GM18511 (cell line): ENCODE data around the gene STK17B.
"Not testable (repeated sequence)": the region's sequence is repeated elsewhere in the genome, so short reads cannot be mapped to it uniquely, and the experiment has no call there.

Experiments
- ATAC-seq: cut with Tn5 transposase; IDR thresholded peaks from one replicate; pipeline ENCODE4 v1.9.1; 2021; ENCODE audit warnings: mild to moderate bottlenecking, moderate library complexity; ENCODE audit not compliant: unreplicated experiment

The STK17B gene

GRCh38 chr2:196117214-196117705 lies 54.1 kb downstream of the STK17B start:
- no peak for ATAC-seq

DNA sequence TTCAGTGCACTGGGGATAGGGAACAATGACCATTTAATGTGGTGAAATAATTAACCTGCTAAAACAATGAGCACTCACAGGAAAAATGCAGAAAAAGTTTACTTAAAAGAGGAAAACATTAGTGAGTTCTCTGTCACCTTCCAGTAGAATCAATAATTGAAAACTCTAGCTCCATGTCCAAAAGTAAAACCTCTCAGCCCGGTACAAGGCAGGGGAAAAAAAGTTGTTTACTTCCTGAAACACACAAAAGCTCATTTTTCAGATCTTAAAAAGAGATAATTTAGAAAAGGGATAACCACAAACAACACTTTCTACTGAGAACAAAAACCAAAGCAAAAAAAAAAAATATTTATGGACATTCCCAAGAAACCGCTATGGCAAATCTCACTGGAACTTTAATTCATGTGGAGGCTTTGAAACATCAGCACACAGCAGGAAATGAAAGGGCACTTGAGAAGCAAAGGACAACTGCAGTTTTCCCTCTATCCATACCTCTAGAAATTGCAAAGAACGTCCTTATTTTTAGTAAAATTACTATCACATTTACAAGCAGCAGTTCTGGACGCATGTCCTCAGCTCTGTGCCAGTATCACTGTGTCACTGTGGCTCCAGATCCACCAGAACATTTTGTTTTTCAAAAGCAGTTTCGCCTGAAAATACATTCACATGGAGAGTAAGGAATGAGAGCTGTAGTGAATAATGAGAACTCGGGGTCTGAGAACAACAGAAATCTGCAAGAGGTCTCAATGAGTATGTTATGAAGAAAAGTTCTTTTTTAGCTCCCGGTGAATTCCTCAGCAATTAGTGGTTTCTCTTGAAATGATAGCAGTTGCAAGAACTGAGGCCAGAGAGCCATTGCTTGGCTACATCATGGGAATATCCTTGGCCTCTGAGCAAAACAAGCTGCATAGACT lies 58.1 kb downstream of the STK17B start:
- ATAC-seq, result no peak

GRCh38 chr2:196112418-196113034 lies 58.9 kb downstream of the STK17B start:
- ATAC-seq, result no peak

DNA sequence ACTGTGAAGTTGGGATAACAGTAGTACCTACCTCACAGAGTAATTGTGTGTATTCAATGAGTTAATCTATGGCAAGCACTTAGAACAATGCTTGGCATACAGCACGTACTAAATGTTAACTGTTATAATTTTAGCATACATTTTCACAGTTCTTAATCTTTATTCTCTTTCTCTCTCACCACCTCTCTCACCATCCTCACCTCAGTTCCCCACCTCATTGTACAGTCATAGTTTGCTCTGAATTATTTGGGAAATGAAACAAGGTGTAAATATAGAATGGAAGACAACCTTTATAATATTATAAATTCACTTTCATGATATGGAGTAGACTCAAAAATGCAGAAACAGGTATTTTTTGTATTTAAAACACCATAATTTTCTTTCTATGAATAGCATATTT lies 62.8 kb downstream of the STK17B start:
- no peak for ATAC-seq

DNA sequence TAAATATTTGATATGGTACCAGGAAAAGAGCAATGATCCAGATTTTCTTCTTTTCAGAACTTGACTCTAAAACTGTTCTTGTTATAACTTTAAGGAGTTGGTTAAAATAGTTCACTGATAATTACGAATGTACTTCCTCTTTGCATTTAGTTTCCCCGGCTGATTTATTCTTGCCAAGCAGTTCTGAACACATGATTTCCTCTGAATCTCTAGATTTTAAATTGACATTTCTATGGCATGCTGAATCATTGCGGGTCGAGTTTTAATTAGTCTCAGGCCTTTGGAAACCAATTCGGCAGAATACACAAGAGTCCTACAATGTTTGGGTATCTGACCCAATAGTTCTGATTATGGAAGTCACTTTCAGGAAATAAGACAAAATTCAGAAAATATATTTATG lies 65.4 kb downstream of the STK17B start:
- ATAC-seq, result no peak

DNA sequence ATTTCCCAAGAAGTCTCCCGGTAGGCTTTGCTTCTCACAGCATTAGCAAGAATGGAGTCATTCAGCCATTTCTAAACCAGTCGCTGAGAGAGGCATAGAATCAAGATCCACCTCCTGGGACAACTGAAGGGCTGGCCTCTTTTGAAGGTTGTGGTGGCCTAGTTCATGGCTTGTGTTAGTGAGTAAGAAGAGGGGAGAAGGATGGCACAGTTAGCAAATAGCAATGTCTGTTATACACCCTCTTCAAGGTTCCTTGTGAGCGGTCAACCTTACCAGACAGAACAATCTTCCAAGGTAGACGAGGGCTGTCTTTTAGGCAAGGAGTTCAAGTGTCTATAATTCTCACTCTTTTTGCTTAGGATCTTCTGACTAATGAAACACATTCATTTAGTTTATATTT lies 67.3 kb downstream of the STK17B start:
- ATAC-seq, result no peak

DNA sequence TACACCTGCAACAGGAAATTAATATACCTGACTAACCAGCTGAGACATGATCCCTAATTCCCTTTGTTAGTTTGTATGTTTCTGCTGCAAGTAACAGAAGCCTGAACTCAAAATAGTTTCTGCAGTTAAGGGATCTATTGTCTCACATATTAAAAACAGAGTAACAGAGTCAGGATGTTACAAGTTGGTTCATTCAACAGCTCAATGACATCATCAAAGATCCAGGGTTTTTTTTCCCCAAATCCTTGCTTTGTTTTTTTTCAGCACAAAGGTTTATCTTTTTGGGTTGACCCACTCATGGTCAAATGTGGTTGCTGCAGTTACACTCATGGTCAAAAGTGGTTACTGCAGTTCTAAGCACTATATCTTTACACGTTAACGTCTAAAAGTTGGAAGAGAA lies 67.8 kb downstream of the STK17B start:
- no peak for ATAC-seq

DNA sequence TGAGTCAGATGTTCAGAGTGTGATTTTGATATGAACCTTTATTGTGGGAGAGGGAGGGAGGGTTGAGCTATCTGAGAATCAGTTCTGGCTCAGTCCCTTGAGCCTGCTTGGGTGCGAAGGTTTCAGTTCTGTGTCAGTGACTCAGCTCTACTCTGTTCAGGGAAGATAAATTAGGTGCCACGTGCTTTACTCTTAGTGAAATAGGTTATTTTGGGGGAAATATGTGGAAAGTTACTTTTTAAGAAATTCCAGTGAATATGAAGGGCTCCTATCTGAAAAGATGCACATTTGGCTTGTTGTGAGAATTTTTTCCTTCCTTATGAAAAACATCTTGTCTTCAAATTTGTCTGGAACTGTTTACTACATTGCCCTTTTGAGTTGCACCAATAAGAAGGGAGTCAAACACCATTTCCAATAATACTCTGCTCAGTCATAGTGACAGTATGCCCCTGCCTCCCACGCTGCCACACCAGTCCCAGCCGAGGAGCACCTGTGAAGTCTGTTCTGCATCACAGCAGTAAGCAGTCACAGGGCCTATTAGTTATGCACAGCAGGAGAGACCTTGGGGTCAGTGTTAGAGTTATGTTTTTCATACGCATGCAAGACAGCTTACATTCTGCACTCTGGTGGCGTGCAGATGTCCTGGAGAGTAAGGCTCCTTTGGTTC lies 69.9 kb downstream of the STK17B start:
- ATAC-seq, result peak; percentile 95

- ATAC-seq, result no peak
Measured at GRCh38 chr2:196099916-196100315, 71.5 kb downstream of the STK17B start.

DNA sequence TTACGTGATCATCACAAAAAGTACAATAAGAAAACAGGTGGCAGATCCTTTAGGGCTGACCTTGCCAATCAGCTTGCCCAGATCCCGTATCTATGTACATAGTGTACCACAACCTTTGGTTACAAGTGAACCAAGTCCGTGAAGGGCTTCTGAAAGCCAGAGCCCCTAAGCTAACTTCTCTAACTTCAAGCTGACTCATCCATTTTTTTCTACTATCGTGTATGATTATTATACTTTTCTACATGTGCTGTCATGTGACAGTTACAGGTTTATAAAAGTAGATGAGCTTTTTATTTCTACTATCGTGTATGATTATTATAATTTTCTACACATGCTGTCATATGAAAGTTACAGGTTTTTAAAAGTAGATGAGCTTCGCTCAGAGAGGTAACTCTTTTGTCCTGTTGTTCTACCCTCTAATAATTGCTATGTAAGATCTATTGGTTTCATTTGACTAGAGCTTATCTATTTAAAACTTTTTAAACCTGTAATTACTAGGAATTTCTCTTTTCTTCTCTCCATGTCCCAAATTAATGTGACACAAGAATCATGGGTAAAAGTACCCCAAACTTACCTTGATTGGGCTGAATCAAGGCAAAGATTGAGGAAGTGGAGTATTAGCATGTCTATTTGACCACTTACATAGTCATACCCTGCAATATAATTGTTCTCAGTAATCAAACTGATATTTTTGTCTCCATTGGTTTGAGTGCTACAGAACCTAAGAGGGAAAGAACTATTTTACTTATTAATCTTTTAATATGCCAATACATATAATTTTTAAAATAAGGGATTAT lies 73.3 kb downstream of the STK17B start:
- ATAC-seq, result no peak

DNA sequence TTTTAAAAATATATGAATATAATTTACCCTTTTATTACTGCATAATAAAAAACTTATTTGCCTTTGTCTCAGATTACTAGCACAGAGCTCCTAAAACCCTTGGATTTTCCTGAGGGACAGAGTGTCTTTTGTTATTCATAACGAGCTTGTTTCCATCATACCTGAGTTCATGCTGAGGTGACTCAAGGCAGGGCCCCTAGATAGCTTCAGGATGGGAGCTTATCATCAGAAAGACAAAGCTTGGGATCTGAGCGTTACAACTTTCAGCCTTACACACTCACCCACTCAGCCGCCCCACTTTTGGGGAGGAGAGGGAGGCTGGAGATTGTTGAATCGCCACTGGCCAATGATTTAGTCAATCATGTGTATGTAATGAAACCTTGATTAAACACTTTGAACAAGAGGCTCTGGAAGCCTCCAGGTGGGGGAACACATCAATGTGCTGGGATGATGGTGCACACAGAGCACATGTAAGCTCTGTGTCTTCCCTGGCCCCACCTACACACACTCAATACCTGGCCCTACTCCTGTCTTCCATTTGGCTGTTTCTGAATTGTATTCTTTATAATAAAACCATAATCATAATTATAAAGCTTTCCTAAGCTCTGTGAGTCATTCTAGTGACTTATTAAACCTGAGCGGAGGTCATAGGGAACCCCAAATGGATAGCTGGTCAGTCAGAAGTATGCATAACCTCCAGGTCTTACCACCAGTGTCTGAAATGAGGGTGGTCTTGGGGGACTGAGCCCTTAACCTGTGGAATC lies 74.2 kb downstream of the STK17B start:
- ATAC-seq, result no peak

GRCh38 chr2:196096264-196096663 lies 75.1 kb downstream of the STK17B start:
- no peak for ATAC-seq

DNA sequence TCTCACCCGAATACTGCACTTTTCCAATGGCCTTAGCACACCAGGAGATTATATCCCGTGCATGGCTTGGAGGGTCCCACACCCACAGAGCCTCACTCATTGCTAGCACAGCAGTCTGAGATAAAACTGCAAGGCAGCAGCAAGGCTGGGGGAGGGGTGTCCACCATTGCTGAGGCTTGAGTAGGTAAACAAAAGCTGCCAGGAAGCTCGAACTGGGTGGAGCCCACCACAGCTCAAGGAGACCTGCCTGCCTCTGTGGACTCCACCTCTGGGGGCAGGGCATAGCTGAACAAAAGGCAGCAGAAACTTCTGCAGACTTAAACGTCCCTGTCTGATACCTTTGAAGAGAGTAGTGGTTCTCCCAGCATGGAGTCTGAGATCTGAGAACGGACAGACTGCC lies 81.9 kb downstream of the STK17B start:
- not testable (repeated sequence) for ATAC-seq

DNA sequence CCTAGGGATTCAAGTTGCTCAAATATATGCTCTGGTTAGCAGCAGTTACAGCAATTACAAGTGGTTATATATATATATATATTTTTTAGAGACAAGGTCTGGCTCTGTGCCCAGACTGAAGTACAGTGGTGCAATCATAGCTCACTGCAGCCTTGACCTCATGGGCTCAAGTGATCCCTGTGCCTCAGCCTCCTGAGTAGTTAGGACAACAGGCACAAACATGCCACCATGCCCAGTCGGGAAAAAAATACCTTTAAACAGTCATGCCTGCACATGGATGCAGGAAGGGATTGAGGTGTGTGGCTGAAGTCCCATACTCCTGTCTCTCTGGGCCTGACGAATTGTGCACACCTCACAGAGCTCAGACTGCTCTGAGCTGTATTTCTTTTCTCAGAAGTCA lies 83.2 kb downstream of the STK17B start:
- no peak for ATAC-seq

DNA sequence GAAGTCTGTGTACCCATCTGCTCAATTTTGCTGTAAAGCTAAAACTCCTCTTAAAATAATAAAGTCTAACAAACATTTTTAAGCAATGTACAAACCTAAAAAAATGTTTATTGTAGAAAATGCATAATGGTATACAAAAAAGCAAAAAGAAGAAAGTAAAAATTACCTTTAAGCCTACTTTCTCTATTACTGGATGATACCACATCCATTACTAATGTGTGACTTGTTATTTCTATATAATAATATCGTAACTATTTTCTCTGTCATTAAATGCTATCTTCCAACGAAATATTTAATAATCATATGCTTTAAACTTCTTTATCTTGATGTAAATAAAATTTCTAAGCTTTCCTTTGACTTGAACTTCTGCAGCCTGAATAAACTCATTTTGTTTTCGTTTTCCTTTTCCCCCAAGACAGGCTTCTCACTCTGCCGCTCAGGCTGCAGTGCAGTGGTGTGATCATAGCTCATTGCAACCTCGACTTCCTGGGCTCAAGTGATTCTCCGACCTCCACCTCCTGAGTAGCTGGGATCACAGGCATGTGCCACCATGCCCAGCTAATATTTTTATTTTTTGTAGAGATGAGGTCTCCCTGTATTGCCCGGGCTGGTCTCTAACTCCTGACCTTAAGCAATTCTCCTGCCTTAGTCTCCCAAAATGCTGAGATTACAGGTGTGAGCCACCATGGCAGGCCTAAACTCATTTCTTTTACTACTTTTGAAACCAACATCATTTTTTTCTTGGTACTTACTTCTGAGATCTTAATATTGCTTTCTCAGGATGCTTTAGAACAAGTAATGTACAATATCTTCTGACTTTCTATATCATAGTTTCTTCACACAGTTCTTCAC lies 84.6 kb downstream of the STK17B start:
- ATAC-seq, result peak; percentile 91

GRCh38 chr2:196083601-196084000 lies 87.8 kb downstream of the STK17B start:
- no peak for ATAC-seq
